ENCODE measurements around the gene RAB35. TPM values are rescaled to one million over a fixed set of nuclear protein-coding genes. Genes with fewer than 3 reads are reported as not detected.
A peak's percentile ranks its signal among the peaks of the same experiment; 100 is the strongest.

RAB35 gene
- total and polyA plus RNA-seq, 2 experiments from 2014 or later: 25.4 to 33.4 TPM

DNA sequence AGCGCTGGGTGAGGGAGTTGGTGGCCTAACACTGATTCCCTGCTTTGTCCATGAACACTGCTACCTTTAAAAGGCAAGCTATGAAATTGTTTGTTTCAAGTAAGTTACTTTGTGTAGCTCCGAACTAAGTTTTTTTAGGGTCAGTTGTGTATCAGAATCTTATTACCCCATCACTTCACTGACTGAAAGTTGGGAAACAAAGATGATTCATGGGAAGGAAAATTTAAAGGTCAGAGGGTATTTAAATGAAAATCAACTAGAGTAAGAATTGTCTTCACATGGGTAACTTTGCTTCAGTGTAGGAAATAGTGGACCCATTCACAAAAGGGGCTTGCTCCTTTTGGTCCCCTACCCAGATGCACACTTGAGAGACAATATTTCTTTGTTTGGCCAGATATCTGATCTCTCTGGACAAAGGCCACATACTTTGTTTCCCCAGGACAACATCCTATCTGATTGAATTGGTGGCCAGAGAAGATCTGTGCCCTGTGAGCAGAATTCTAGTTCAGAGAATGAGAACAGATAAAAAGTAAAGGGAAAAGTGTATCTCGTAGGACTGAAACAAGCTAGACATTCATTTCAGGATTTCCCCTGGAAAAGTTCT, 53.5 kb downstream of the RAB35 start:
- H3K9me3 ChIP-seq (ENCODE audit: low read depth): no peaks in the 10 kb centered on the region
- no peaks in the 10 kb centered on the region for H3K27me3 ChIP-seq
- no peak for DNase-seq (ENCODE audit: low read depth in 1 of 2, low spot score in 1 of 2)
- peaks cover 24% of the 10 kb centered on the region for H3K4me1 ChIP-seq (ENCODE audit: low read depth)
- peak overlapping the region; percentile 37 for H3K27ac ChIP-seq
- TF ChIP-seq CTCF (IDR thresholded peaks at IDR 0.05; ENCODE audit: low read depth, low read length): no peak
- no peaks in the 10 kb centered on the region for H3K36me3 ChIP-seq
- no peak overlapping the region for H3K4me3 ChIP-seq

DNA sequence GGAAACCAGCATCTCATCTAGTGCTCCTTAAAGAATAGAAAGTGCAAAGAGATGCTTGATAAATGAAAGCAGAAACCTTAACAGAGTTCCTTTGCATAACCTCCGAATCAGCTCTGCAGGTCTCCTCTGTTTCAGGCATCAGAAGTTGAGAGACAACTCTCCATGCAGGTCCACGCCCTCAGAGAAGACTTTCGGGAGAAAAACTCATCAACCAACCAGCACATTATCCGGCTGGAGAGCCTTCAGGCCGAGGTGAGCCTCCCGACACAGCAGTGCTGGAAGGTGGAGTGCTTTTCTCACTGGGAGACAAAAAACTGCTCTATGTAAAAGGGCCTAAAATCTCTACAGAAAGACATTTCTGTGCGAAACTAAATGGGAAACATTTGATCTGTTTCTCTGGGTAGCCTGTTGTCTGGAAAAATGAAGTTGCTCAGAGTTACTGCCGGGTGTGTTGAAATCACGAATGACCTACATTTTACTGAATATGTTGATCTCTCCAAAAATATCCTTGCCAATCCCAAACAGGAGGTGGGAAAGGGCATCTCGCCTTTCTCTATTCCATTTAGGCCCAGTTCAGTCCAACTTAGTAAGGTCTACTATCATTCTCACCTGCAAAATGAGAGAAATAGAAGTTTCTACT, 54.9 kb downstream of the RAB35 start:
- DNase-seq (ENCODE audit: low read depth in 1 of 2, low spot score in 1 of 2): no peak
- Histone ChIP-seq H3K36me3 (no peaks in the 10 kb centered on the region), H3K27me3 (no peaks in the 10 kb centered on the region), H3K4me1 (ENCODE audit: low read depth) (peaks cover 24% of the 10 kb centered on the region), H3K9me3 (ENCODE audit: low read depth) (no peaks in the 10 kb centered on the region), H3K27ac (no peak overlapping the region), H3K4me3 (no peak overlapping the region)
- TF ChIP-seq CTCF (IDR thresholded peaks at IDR 0.05; ENCODE audit: low read depth, low read length): no peak

DNA sequence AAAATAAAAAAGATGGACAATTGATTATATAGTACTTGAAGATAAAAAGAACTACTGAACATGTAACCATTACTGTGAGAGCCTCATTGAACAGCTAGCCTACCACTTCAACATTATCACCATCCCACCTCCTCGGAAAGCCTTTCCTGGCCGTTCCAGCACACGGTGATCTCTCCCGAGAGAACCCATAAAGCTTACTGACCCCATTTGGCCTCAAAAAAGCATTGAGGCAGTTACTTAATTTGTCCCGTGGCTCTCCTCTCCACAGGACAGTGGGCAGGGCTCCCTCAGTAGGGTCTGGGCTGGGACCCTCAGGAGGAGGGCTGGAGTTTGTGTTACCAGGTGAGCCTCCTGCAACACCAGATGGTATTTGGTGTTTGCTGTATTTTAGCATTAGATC, 55.8 kb downstream of the RAB35 start:
- Histone ChIP-seq H3K4me3 (no peak overlapping the region), H3K9me3 (ENCODE audit: low read depth) (no peaks in the 10 kb centered on the region), H3K27me3 (no peaks in the 10 kb centered on the region), H3K4me1 (ENCODE audit: low read depth) (peaks cover 24% of the 10 kb centered on the region), H3K36me3 (no peaks in the 10 kb centered on the region), H3K27ac (no peak overlapping the region)
- DNase-seq (ENCODE audit: low read depth in 1 of 2, low spot score in 1 of 2): no peak
- no peak for TF ChIP-seq CTCF (IDR thresholded peaks at IDR 0.05; ENCODE audit: low read depth, low read length)

- no peaks in the 10 kb centered on the region for H3K27me3 ChIP-seq
- DNase-seq (ENCODE audit: low read depth in 1 of 2, low spot score in 1 of 2): no peak
- TF ChIP-seq CTCF (IDR thresholded peaks at IDR 0.05; ENCODE audit: low read depth, low read length): no peak
- H3K36me3 ChIP-seq: no peaks in the 10 kb centered on the region
- H3K27ac ChIP-seq: no peak overlapping the region
- no peak overlapping the region for H3K4me3 ChIP-seq
- no peaks in the 10 kb centered on the region for H3K9me3 ChIP-seq (ENCODE audit: low read depth)
- peaks cover 18% of the 10 kb centered on the region for H3K4me1 ChIP-seq (ENCODE audit: low read depth)
These were observed 56.4 kb downstream of the RAB35 start for GRCh38 chr12:120060196-120060595.

DNA sequence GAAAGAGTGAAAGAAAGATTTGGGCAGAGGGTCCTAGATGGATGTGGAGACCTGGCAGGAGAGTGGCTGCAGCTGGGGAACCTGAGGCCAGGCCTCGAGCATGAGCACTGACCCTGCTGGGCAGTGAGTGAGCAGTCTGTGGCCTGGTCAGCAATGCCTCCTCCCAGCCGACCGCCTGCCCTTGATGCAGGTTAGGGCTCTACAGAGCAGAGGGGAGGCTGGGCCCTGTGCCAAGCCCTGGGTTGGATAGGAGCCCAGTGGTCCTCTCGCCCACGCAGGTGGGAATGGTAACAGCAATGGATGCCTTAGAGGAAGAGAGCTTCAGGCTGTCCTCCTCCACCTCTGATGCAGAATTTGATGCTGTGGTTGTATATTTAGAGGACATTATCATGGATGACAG, 59.8 kb downstream of the RAB35 start:
- Histone ChIP-seq H3K36me3 (no peaks in the 10 kb centered on the region), H3K4me1 (ENCODE audit: low read depth) (no peaks in the 10 kb centered on the region), H3K4me3 (no peak overlapping the region), H3K27me3 (no peaks in the 10 kb centered on the region), H3K27ac (no peak overlapping the region), H3K9me3 (ENCODE audit: low read depth) (no peaks in the 10 kb centered on the region)
- no peak for DNase-seq (ENCODE audit: low read depth in 1 of 2, low spot score in 1 of 2)
- no peak for TF ChIP-seq CTCF (IDR thresholded peaks at IDR 0.05; ENCODE audit: low read depth, low read length)
